Lung (tissue), 16 donors: ENCODE results near the gene TMEM184C. TPM values are rescaled to one million over a fixed set of nuclear protein-coding genes. Genes with fewer than 3 reads are reported as not detected.

Experiments used
- ATAC-seq: fragments of 200-7000 bp; cut with Tn5 transposase; one replicate; pipeline ENCODE4 v1.9.1; 2020; ENCODE audit warnings: moderate number of reproducible peaks; ENCODE audit not compliant: insufficient read depth, low FRiP score
- DNase-seq, 3 donors: peaks; one replicate each; pipeline ENCODE4 v3.0.0-alpha.2; 2013 to 2017
- H3K27ac ChIP-seq, 2 donors: one replicate each; pipeline ENCODE4 v1.5.1; 2013; ENCODE audit warnings: mild to moderate bottlenecking in 2 of 2, moderate library complexity in 2 of 2, control low read depth in 1 of 2, inconsistent platforms in 1 of 2, low read depth in 1 of 2, low read length in 1 of 2
- H3K27me3 ChIP-seq, 3 donors: one replicate each; pipeline ENCODE4 v1.5.1; 2013; ENCODE audit warnings: low read length in 2 of 3; ENCODE audit not compliant: control insufficient read depth in 3 of 3, insufficient read depth in 3 of 3
- H3K36me3 ChIP-seq, 4 donors: one replicate each; pipeline ENCODE4 v1.5.1; 2013; ENCODE audit warnings: low read length in 4 of 4, mild to moderate bottlenecking in 1 of 4, moderate library complexity in 1 of 4; ENCODE audit not compliant: control insufficient read depth in 4 of 4, insufficient read depth in 4 of 4
- H3K4me1 ChIP-seq, 5 donors: one replicate each; pipeline ENCODE4 v1.5.1; 2013; ENCODE audit warnings: low read length in 5 of 5, mild to moderate bottlenecking in 2 of 5, moderate library complexity in 1 of 5; ENCODE audit not compliant: control insufficient read depth in 5 of 5, insufficient read depth in 5 of 5
- H3K4me3 ChIP-seq: one replicate; pipeline ENCODE4 v1.5.1; 2013; ENCODE audit warnings: mild to moderate bottlenecking, control low read depth, moderate library complexity
- H3K9ac ChIP-seq, 2 donors: one replicate each; pipeline ENCODE4 v1.5.1; 2013; ENCODE audit warnings: low read length in 2 of 2, control low read depth in 1 of 2; ENCODE audit not compliant: insufficient read depth in 1 of 2
- H3K9me3 ChIP-seq, 4 donors: one replicate each; pipeline ENCODE4 v1.5.1; 2013; ENCODE audit warnings: low read length in 3 of 4, mild to moderate bottlenecking in 1 of 4, moderate library complexity in 1 of 4; ENCODE audit not compliant: control insufficient read depth in 4 of 4, insufficient read depth in 3 of 4
- CTCF ChIP-seq: IDR thresholded peaks from 2 replicates; pipeline ENCODE4 v1.5.1; 2012; ENCODE audit warnings: mild to moderate bottlenecking; ENCODE audit errors: control extremely low read depth, extremely low read depth
- WGBS, 2 donors: extraction: QIAGEN DNeasy Blood & Tissue Kit; methylation state at CpG; one replicate each; pipeline ENCODE4 v1.1.7; 2013; 5-methylcytosine and 5-hydroxymethylcytosine counted together
- long read RNA-seq, 5 donors: transcript quantifications; one replicate each; lab custom pipeline, GENCODE V29; 2026
- polyA plus RNA-seq, 2 donors: library from polyadenylated mRNA; stranded (reverse); fragments of 200-250 nt; gene quantifications; one replicate each; pipeline ENCODE4 v1.2.1, GENCODE V29; 2013
- total RNA-seq, 2 donors: library from RNA; depleted of rRNA in 1 of 2; stranded (reverse); fragments of >200 nt in 1 of 2; gene quantifications; one replicate each; pipeline ENCODE4 v1.2.1, GENCODE V29; 2014 to 2021
- donor health status: control.
- donor health status: control.
- donor health status: Bipolar disorder and iron deficiency.
- donor health status: healthy.
- donor health status: DM: yes; HTN: yes; CAD: no.

The TMEM184C gene
- total RNA-seq = 10 to 100 TPM; 31.2 to 33.7 TPM
- 10 to 100 TPM in 1 of 2 donors, 1 to 10 TPM in 1; 4.3 to 16.3 TPM for polyA plus RNA-seq
- long read RNA-seq, donor 1, full-length matches to known transcripts = 10 of 28 reads
- long read RNA-seq, donor 1, partial matches to known transcripts = 18 of 28 reads
- long read RNA-seq, donor 1, other reads (novel, unspliced or antisense) = 0 of 28 reads
- long read RNA-seq, donor 2, full-length matches to known transcripts = 4 of 4 reads
- long read RNA-seq, donor 2, partial matches to known transcripts = 0 of 4 reads
- long read RNA-seq, donor 2, other reads (novel, unspliced or antisense) = 0 of 4 reads
- long read RNA-seq, donor 3, full-length matches to known transcripts = 2 of 2 reads
- long read RNA-seq, donor 3, partial matches to known transcripts = 0 of 2 reads
- long read RNA-seq, donor 3, other reads (novel, unspliced or antisense) = 0 of 2 reads
- long read RNA-seq, donor 4, full-length matches to known transcripts = 2 of 13 reads
- long read RNA-seq, donor 4, partial matches to known transcripts = 11 of 13 reads
- long read RNA-seq, donor 4, other reads (novel, unspliced or antisense) = 0 of 13 reads
- long read RNA-seq, donor 5, full-length matches to known transcripts = 8 of 8 reads
- long read RNA-seq, donor 5, partial matches to known transcripts = 0 of 8 reads
- long read RNA-seq, donor 5, other reads (novel, unspliced or antisense) = 0 of 8 reads

- DNase-seq = peak; percentile 96
- Histone ChIP-seq H3K4me1 (peaks cover 0 to 35% (median 15%) of the 10 kb centered on the region in 5 donors), H3K9ac (peak within 1 kb of the TSS; percentile 47 to 73), H3K36me3 (peaks cover 2 to 9% (median 5%) of the 10 kb centered on the region in 4 donors), H3K27ac (peak within 1 kb of the TSS; percentile 85 to 93), H3K4me3 (peak within 1 kb of the TSS; percentile 91), H3K9me3 (no peaks in the 10 kb centered on the region), H3K27me3 (no peaks in the 10 kb centered on the region)
- ATAC-seq = peak; percentile 100
- no peak for TF ChIP-seq CTCF
- WGBS, 2 donors = 0% methylated on average over 37 of the region's 37 CpGs
These were observed at the start of gene TMEM184C for GRCh38 chr4:147617173-147617840. TSS of gene TMEM184C (plus strand) at chr4:147617397. CDS start at chr4:147617957, 560 bp downstream.

- no peaks in the 10 kb centered on the region for H3K4me1 ChIP-seq
- peaks cover 0 to 4% (median 0%) of the 10 kb centered on the region in 4 donors for H3K9me3 ChIP-seq
- WGBS, 2 donors = 59 to 61% methylated on average over 4 of the region's 4 CpGs
- H3K9ac ChIP-seq = no peak overlapping the region
- DNase-seq (peak in 2 of 3 donors; percentile 56 to 65), ATAC-seq (no peak)
- no peak overlapping the region for H3K27ac ChIP-seq
- no peak for TF ChIP-seq CTCF
- H3K4me3 ChIP-seq = no peak overlapping the region
- H3K27me3 ChIP-seq = no peaks in the 10 kb centered on the region
- H3K36me3 ChIP-seq = no peaks in the 10 kb centered on the region
These were observed 46.6 kb upstream of the TMEM184C start for GRCh38 chr4:147570616-147571015.

GRCh38 chr4:147571036-147571770, 46.0 kb upstream of the TMEM184C start:
- Histone ChIP-seq H3K4me1 (no peaks in the 10 kb centered on the region), H3K9me3 (peaks cover 0 to 2% (median 0%) of the 10 kb centered on the region in 4 donors), H3K4me3 (no peak overlapping the region), H3K36me3 (no peaks in the 10 kb centered on the region), H3K27ac (no peak overlapping the region), H3K9ac (no peak overlapping the region), H3K27me3 (no peaks in the 10 kb centered on the region)
- WGBS, 2 donors = 70 to 73% methylated on average over 5 of the region's 5 CpGs
- DNase-seq = no peak
- no peak for TF ChIP-seq CTCF
- no peak for ATAC-seq
